HUES48 (cell line): ENCODE results near the gene EDEM1.

Experiments
- H3K27ac ChIP-seq: one replicate; pipeline ENCODE4 v1.7.0; 2013; ENCODE audit warnings: low read depth, low read length, inconsistent platforms
- H3K27me3 ChIP-seq: 2 replicates; pipeline ENCODE4 v1.6.1; 2013; ENCODE audit warnings: mild to moderate bottlenecking, low read length; ENCODE audit not compliant: control insufficient read depth, insufficient read depth
- H3K36me3 ChIP-seq: 2 replicates; pipeline ENCODE4 v1.6.1; 2013; ENCODE audit warnings: low read length; ENCODE audit not compliant: control insufficient read depth, insufficient read depth
- H3K4me1 ChIP-seq: 2 replicates; pipeline ENCODE4 v1.6.1; 2013; ENCODE audit warnings: mild to moderate bottlenecking, low read length; ENCODE audit not compliant: control insufficient read depth, insufficient read depth
- H3K4me3 ChIP-seq: 2 replicates; pipeline ENCODE4 v1.5.1; 2013; ENCODE audit warnings: mild to moderate bottlenecking, low read depth, low read length
- H3K9ac ChIP-seq: 2 replicates; pipeline ENCODE4 v1.6.1; 2013; ENCODE audit warnings: mild to moderate bottlenecking, low read depth, low read length, moderate library complexity
- H3K9me3 ChIP-seq: 2 replicates; pipeline ENCODE4 v1.6.1; 2013; ENCODE audit warnings: low read length; ENCODE audit not compliant: control insufficient read depth, insufficient read depth

Gene EDEM1

GRCh38 chr3:5151586-5151985 is 35.9 kb upstream of the EDEM1 start:
- no peaks in the 10 kb centered on the region for H3K36me3 ChIP-seq
- no peaks in the 10 kb centered on the region for H3K27me3 ChIP-seq
- peaks cover 5% of the 10 kb centered on the region; the same call in 1 of the 2 replicates for H3K4me1 ChIP-seq
- H3K9ac ChIP-seq = no peak overlapping the region
- H3K27ac ChIP-seq = no peak overlapping the region
- 0 out of 2 replicates have a peak, but pooled peaks cover 3% of the 10 kb centered on the region for H3K9me3 ChIP-seq
- H3K4me3 ChIP-seq = no peak overlapping the region

- no peaks in the 10 kb centered on the region for H3K9me3 ChIP-seq
- no peak overlapping the region for H3K9ac ChIP-seq
- no peaks in the 10 kb centered on the region for H3K27me3 ChIP-seq
- H3K4me3 ChIP-seq = no peak overlapping the region
- no peak overlapping the region for H3K27ac ChIP-seq
- no peaks in the 10 kb centered on the region for H3K36me3 ChIP-seq
- peaks cover 5% of the 10 kb centered on the region; the same call in 1 of the 2 replicates for H3K4me1 ChIP-seq
Observed at GRCh38 chr3:5153074-5153473, 34.4 kb upstream of the EDEM1 start.

- H3K27ac ChIP-seq = no peak overlapping the region
- H3K9me3 ChIP-seq = no peaks in the 10 kb centered on the region
Observed at GRCh38 chr3:5155241-5155640, 32.3 kb upstream of the EDEM1 start.

GRCh38 chr3:5160321-5160720 is 27.2 kb upstream of the EDEM1 start:
- H3K27me3 ChIP-seq = no peaks in the 10 kb centered on the region
- H3K9ac ChIP-seq = no peak overlapping the region
- peak overlapping the region; percentile 81 for H3K27ac ChIP-seq
- H3K36me3 ChIP-seq = no peaks in the 10 kb centered on the region
- no peak overlapping the region for H3K4me3 ChIP-seq
- H3K4me1 ChIP-seq = peaks cover 41% of the 10 kb centered on the region
- H3K9me3 ChIP-seq = no peaks in the 10 kb centered on the region

More at GRCh38 chr3:5155241-5155640, 32.3 kb upstream of the EDEM1 start:
- Histone ChIP-seq H3K9ac (no peak overlapping the region), H3K4me1 (peaks cover 12% of the 10 kb centered on the region), H3K27me3 (no peaks in the 10 kb centered on the region), H3K4me3 (no peak overlapping the region), H3K36me3 (no peaks in the 10 kb centered on the region)

GRCh38 chr3:5160940-5161858 is 26.3 kb upstream of the EDEM1 start:
- no peak overlapping the region for H3K4me3 ChIP-seq
- peak overlapping the region; percentile 81 for H3K27ac ChIP-seq
- no peaks in the 10 kb centered on the region for H3K27me3 ChIP-seq
- no peaks in the 10 kb centered on the region for H3K9me3 ChIP-seq
- no peak overlapping the region for H3K9ac ChIP-seq
- peaks cover 44% of the 10 kb centered on the region for H3K4me1 ChIP-seq
- H3K36me3 ChIP-seq = no peaks in the 10 kb centered on the region

- Histone ChIP-seq H3K9ac (no peak overlapping the region), H3K9me3 (no peaks in the 10 kb centered on the region), H3K27me3 (no peaks in the 10 kb centered on the region), H3K27ac (peak overlapping the region; percentile 81), H3K36me3 (no peaks in the 10 kb centered on the region), H3K4me1 (peaks cover 52% of the 10 kb centered on the region), H3K4me3 (no peak overlapping the region)
Observed at GRCh38 chr3:5162102-5162501, 25.4 kb upstream of the EDEM1 start.

- H3K9ac ChIP-seq = no peak overlapping the region
- H3K9me3 ChIP-seq = no peaks in the 10 kb centered on the region
- H3K27me3 ChIP-seq = no peaks in the 10 kb centered on the region
Observed at GRCh38 chr3:5165698-5166097, 21.8 kb upstream of the EDEM1 start.

GRCh38 chr3:5166846-5167245 is 20.7 kb upstream of the EDEM1 start:
- H3K27ac ChIP-seq = no peak overlapping the region
- H3K4me1 ChIP-seq = peaks cover 29% of the 10 kb centered on the region
- H3K36me3 ChIP-seq = peaks cover 4% of the 10 kb centered on the region; the same call in 1 of the 2 replicates
- no peak overlapping the region for H3K9ac ChIP-seq
- no peaks in the 10 kb centered on the region for H3K27me3 ChIP-seq
- H3K4me3 ChIP-seq = no peak overlapping the region
- no peaks in the 10 kb centered on the region for H3K9me3 ChIP-seq

More at GRCh38 chr3:5165698-5166097, 21.8 kb upstream of the EDEM1 start:
- H3K36me3 ChIP-seq = no peaks in the 10 kb centered on the region
- H3K4me1 ChIP-seq = peaks cover 41% of the 10 kb centered on the region
- no peak overlapping the region for H3K27ac ChIP-seq
- no peak overlapping the region for H3K4me3 ChIP-seq

GRCh38 chr3:5168110-5168509 is 19.4 kb upstream of the EDEM1 start:
- Histone ChIP-seq H3K27ac (no peak overlapping the region), H3K4me1 (peaks cover 23% of the 10 kb centered on the region; the same call in 1 of the 2 replicates), H3K36me3 (peaks cover 17% of the 10 kb centered on the region), H3K9ac (no peak overlapping the region), H3K27me3 (no peaks in the 10 kb centered on the region), H3K9me3 (no peaks in the 10 kb centered on the region), H3K4me3 (no peak overlapping the region)

- no peak overlapping the region for H3K27ac ChIP-seq
- no peaks in the 10 kb centered on the region for H3K9me3 ChIP-seq
- H3K9ac ChIP-seq = no peak overlapping the region
- H3K4me1 ChIP-seq = peaks cover 17% of the 10 kb centered on the region; the same call in 1 of the 2 replicates
- peaks cover 26% of the 10 kb centered on the region for H3K36me3 ChIP-seq
- H3K27me3 ChIP-seq = no peaks in the 10 kb centered on the region
- H3K4me3 ChIP-seq = no peak overlapping the region
Observed at GRCh38 chr3:5169807-5170206, 17.7 kb upstream of the EDEM1 start.

GRCh38 chr3:5170975-5171374 is 16.5 kb upstream of the EDEM1 start:
- Histone ChIP-seq H3K9me3 (no peaks in the 10 kb centered on the region), H3K4me1 (peaks cover 8% of the 10 kb centered on the region; the same call in 1 of the 2 replicates), H3K27me3 (no peaks in the 10 kb centered on the region), H3K36me3 (peaks cover 37% of the 10 kb centered on the region), H3K27ac (no peak overlapping the region), H3K9ac (no peak overlapping the region), H3K4me3 (no peak overlapping the region)
